Tibial artery (tissue), 4 donors: Measurements from ENCODE around the gene EXOC6B.

Experiments used
- DNase-seq, 2 donors: peaks; one replicate each; pipeline ENCODE4 v3.0.0-alpha.2; 2019
- H3K27ac ChIP-seq, 2 donors: fragments of 200-600 bp; sonication (generic) in 1 of 2; 1 replicate in 1 of 2; 2 replicates in 1 of 2; pipeline ENCODE4 v1.5.1; 2018 to 2019; ENCODE audit warnings: mild to moderate bottlenecking in 1 of 2
- H3K27me3 ChIP-seq, 2 donors: fragments of 200-600 bp; sonication (generic) in 1 of 2; one replicate each; pipeline versions ENCODE4 v1.5.1 to v1.6.0; 2016 to 2019
- H3K36me3 ChIP-seq, 3 donors: fragments of 200-600 bp; sonication (generic) in 2 of 3; one replicate each; pipeline ENCODE4 v1.5.1; 2016 to 2019; ENCODE audit warnings: mild to moderate bottlenecking in 2 of 3
- H3K4me1 ChIP-seq, 4 donors: fragments of 200-600 bp; sonication (generic) in 2 of 4; 1 replicate in 3 of 4; 2 replicates in 1 of 4; pipeline ENCODE4 v1.5.1; 2016 to 2019
- H3K4me3 ChIP-seq, 2 donors: fragments of 200-600 bp; sonication (generic) in 1 of 2; 1 replicate in 1 of 2; 2 replicates in 1 of 2; pipeline ENCODE4 v1.5.1; 2018 to 2019; ENCODE audit warnings: mild to moderate bottlenecking in 2 of 2
- H3K9me3 ChIP-seq, 3 donors: fragments of 200-600 bp; sonication (generic) in 1 of 3; one replicate each; pipeline ENCODE4 v1.5.1; 2016 to 2019
- intact Hi-C: fragments of 100-400 bp; cut with DNase I; formaldehyde crosslinking; loops from one replicate; pipeline ENCODE4 v1.15.0; 2023; ENCODE audit warnings: low total_unique reads
- TF ChIP-seq, protein P1 (sequence below), 2 experiments: fragments of 200-600 bp in 1 of 2; fragments of 450-650 bp in 1 of 2; IDR thresholded peaks; one replicate each; pipeline ENCODE4 v1.5.1; 2017 to 2019; ENCODE audit warnings: antibody characterized with exemption in 2 of 2, mild to moderate bottlenecking in 1 of 2, moderate library complexity in 1 of 2

EXOC6B gene

GRCh38 chr2:72361521-72361920 lies 464.3 kb downstream of the EXOC6B start:
- H3K4me3 ChIP-seq: no peak overlapping the region
- intact Hi-C loops: no loop called here
- H3K27ac ChIP-seq: no peak overlapping the region
- H3K27me3 ChIP-seq: no peaks in the 10 kb centered on the region
- TF ChIP-seq, protein P1, sequence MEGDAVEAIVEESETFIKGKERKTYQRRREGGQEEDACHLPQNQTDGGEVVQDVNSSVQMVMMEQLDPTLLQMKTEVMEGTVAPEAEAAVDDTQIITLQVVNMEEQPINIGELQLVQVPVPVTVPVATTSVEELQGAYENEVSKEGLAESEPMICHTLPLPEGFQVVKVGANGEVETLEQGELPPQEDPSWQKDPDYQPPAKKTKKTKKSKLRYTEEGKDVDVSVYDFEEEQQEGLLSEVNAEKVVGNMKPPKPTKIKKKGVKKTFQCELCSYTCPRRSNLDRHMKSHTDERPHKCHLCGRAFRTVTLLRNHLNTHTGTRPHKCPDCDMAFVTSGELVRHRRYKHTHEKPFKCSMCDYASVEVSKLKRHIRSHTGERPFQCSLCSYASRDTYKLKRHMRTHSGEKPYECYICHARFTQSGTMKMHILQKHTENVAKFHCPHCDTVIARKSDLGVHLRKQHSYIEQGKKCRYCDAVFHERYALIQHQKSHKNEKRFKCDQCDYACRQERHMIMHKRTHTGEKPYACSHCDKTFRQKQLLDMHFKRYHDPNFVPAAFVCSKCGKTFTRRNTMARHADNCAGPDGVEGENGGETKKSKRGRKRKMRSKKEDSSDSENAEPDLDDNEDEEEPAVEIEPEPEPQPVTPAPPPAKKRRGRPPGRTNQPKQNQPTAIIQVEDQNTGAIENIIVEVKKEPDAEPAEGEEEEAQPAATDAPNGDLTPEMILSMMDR (IDR thresholded peaks at IDR 0.05): no peak
- no peaks in the 10 kb centered on the region for H3K4me1 ChIP-seq
- no peaks in the 10 kb centered on the region for H3K9me3 ChIP-seq
- no peak for DNase-seq
- H3K36me3 ChIP-seq: peaks cover 0 to 5% (median 0%) of the 10 kb centered on the region in 3 donors

- Histone ChIP-seq H3K27ac (no peak overlapping the region), H3K4me3 (no peak overlapping the region), H3K9me3 (no peaks in the 10 kb centered on the region), H3K4me1 (no peaks in the 10 kb centered on the region), H3K36me3 (peaks cover 0 to 5% (median 0%) of the 10 kb centered on the region in 3 donors), H3K27me3 (no peaks in the 10 kb centered on the region)
- DNase-seq: no peak
- intact Hi-C loops: no loop called here
- TF ChIP-seq, protein P1 (IDR thresholded peaks at IDR 0.05): no peak
These were observed 464.8 kb downstream of the EXOC6B start for GRCh38 chr2:72361042-72361441.

DNA sequence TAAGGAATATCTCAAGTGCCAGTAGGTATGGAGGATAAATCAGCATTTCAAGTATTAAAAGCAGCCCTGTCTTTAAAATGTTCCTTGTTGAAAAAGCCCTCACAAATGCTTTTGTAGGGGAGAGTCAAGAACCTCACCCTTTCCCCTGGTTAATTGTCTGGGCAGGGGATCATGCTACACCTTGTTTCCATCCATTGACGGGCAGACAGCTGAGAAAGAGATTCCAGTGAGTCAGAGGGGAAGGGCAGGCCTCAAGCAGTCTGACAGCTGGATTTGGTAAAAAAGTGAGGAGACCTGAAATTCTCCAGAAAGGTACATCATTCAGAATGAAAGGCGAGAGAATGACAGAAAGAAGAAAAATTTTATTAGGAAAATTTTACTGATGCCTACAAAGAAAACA lies 475.0 kb downstream of the EXOC6B start:
- Histone ChIP-seq H3K9me3 (no peaks in the 10 kb centered on the region), H3K4me3 (no peak overlapping the region), H3K36me3 (no peaks in the 10 kb centered on the region), H3K27ac (no peak overlapping the region), H3K27me3 (no peaks in the 10 kb centered on the region), H3K4me1 (no peaks in the 10 kb centered on the region)
- intact Hi-C loops: no loop called here
- DNase-seq: no peak
- TF ChIP-seq, protein P1 (IDR thresholded peaks at IDR 0.05): no peak

GRCh38 chr2:72349016-72349415 lies 476.8 kb downstream of the EXOC6B start:
- Histone ChIP-seq H3K4me1 (no peaks in the 10 kb centered on the region), H3K36me3 (no peaks in the 10 kb centered on the region), H3K4me3 (no peak overlapping the region), H3K27ac (no peak overlapping the region), H3K27me3 (no peaks in the 10 kb centered on the region), H3K9me3 (no peaks in the 10 kb centered on the region)
- TF ChIP-seq, protein P1 (IDR thresholded peaks at IDR 0.05): no peak
- intact Hi-C loops: no loop called here
- DNase-seq: no peak

GRCh38 chr2:72347081-72347480 lies 478.8 kb downstream of the EXOC6B start:
- H3K4me1 ChIP-seq: no peaks in the 10 kb centered on the region
- H3K27ac ChIP-seq: no peak overlapping the region
- DNase-seq: no peak
- intact Hi-C loops: no loop called here
- H3K4me3 ChIP-seq: no peak overlapping the region
- TF ChIP-seq, protein P1 (IDR thresholded peaks at IDR 0.05): no peak
- no peaks in the 10 kb centered on the region for H3K27me3 ChIP-seq
- no peaks in the 10 kb centered on the region for H3K9me3 ChIP-seq
- no peaks in the 10 kb centered on the region for H3K36me3 ChIP-seq

DNA sequence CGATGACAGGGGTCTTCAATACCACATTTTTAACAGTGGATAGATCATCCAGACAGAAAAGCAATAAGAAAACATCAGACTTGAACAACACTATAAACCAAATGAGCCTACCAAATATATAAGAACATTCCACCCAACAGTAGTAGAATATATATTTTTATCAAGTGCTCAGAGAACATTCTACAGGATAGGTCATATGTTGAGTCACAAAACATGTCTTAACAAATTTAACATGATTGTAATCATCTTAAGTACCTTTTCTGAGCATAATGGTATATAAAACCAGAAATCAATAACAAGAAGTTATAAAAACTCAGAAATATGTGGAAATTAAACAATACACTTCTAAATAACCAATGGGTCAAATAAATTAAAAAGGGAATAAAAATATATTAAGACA lies 484.2 kb downstream of the EXOC6B start:
- Histone ChIP-seq H3K36me3 (no peaks in the 10 kb centered on the region), H3K4me1 (no peaks in the 10 kb centered on the region), H3K4me3 (no peak overlapping the region), H3K27me3 (no peaks in the 10 kb centered on the region), H3K9me3 (no peaks in the 10 kb centered on the region), H3K27ac (no peak overlapping the region)
- intact Hi-C loops: no loop called here
- no peak for DNase-seq
- TF ChIP-seq, protein P1 (IDR thresholded peaks at IDR 0.05): no peak
